H9 (cell line): ENCODE results near the gene GSG1L. TPM values are rescaled to one million over a fixed set of nuclear protein-coding genes. Genes with fewer than 3 reads are reported as not detected.
"Not testable (repeated sequence)": the region's sequence is repeated elsewhere in the genome, so short reads cannot be mapped to it uniquely, and the experiment has no call there.

Experiments
- DNase-seq: peaks from one replicate; pipeline ENCODE4 v3.0.0-alpha.2; 2017
- H2AFZ ChIP-seq: one replicate; pipeline ENCODE4 v1.6.1; 2013; ENCODE audit warnings: mild to moderate bottlenecking, low read length, control low read depth, moderate library complexity
- H2AK5ac ChIP-seq: 2 replicates; pipeline ENCODE4 v1.6.1; 2013; ENCODE audit warnings: low read length, control low read depth, mixed read lengths; ENCODE audit not compliant: insufficient read length
- H2BK120ac ChIP-seq: one replicate; pipeline ENCODE4 v1.6.1; 2013; ENCODE audit warnings: low read depth, mild to moderate bottlenecking, low read length, control low read depth, inconsistent platforms; ENCODE audit not compliant: poor library complexity, severe bottlenecking
- H2BK12ac ChIP-seq: 2 replicates; pipeline ENCODE4 v1.6.1; 2013; ENCODE audit warnings: low read length, control low read depth, mixed read lengths, low read depth; ENCODE audit not compliant: insufficient read length
- H2BK15ac ChIP-seq: 2 replicates; pipeline ENCODE4 v1.6.1; 2013; ENCODE audit warnings: low read depth, low read length, control low read depth
- H2BK20ac ChIP-seq: one replicate; pipeline ENCODE4 v1.6.1; 2013; ENCODE audit warnings: low read depth, mild to moderate bottlenecking, low read length, control low read depth, inconsistent platforms; ENCODE audit not compliant: poor library complexity, severe bottlenecking
- H2BK5ac ChIP-seq: 2 replicates; pipeline ENCODE4 v1.6.1; 2013; ENCODE audit warnings: low read length, control low read depth, mixed read lengths; ENCODE audit not compliant: insufficient read length
- H3K14ac ChIP-seq: 2 replicates; pipeline ENCODE4 v1.6.1; 2013; ENCODE audit warnings: low read length, control low read depth; ENCODE audit not compliant: insufficient read depth
- H3K18ac ChIP-seq: 2 replicates; pipeline ENCODE4 v1.6.1; 2013; ENCODE audit warnings: low read depth, mild to moderate bottlenecking, mixed read lengths, low read length, control low read depth; ENCODE audit not compliant: insufficient read length
- H3K23ac ChIP-seq: 2 replicates; pipeline ENCODE4 v1.6.1; 2013; ENCODE audit warnings: low read length, control low read depth, mixed read lengths, low read depth; ENCODE audit not compliant: insufficient read length
- H3K23me2 ChIP-seq: 2 replicates; pipeline ENCODE4 v1.6.1; 2013; ENCODE audit warnings: low read depth, mild to moderate bottlenecking, mixed read lengths, low read length, control low read depth; ENCODE audit not compliant: insufficient read length, poor library complexity, severe bottlenecking
- H3K27ac ChIP-seq: 2 replicates; pipeline ENCODE4 v1.5.1; 2013; ENCODE audit warnings: low read length, control low read depth, mixed read lengths, low read depth; ENCODE audit not compliant: insufficient read length
- H3K27me3 ChIP-seq: 2 replicates; pipeline ENCODE4 v1.6.1; 2013; ENCODE audit warnings: low read length, control low read depth, inconsistent platforms; ENCODE audit not compliant: insufficient read depth
- H3K4ac ChIP-seq: 2 replicates; pipeline ENCODE4 v1.6.1; 2013; ENCODE audit warnings: low read depth, mild to moderate bottlenecking, control low read depth, inconsistent platforms, low read length, moderate library complexity
- H3K4me1 ChIP-seq: 2 replicates; pipeline ENCODE4 v1.6.1; 2013; ENCODE audit warnings: low read length, control low read depth, inconsistent platforms; ENCODE audit not compliant: insufficient read depth
- H3K4me2 ChIP-seq: 2 replicates; pipeline ENCODE4 v1.6.1; 2013; ENCODE audit warnings: low read length, control low read depth, mixed read lengths; ENCODE audit not compliant: insufficient read length, insufficient read depth
- H3K56ac ChIP-seq: 2 replicates; pipeline ENCODE4 v1.6.1; 2013; ENCODE audit warnings: low read depth, mild to moderate bottlenecking, mixed read lengths, low read length, control low read depth; ENCODE audit not compliant: insufficient read length
- H3K79me1 ChIP-seq: 2 replicates; pipeline ENCODE4 v1.6.1; 2013; ENCODE audit warnings: low read depth, mild to moderate bottlenecking, moderate library complexity, low read length, control low read depth, inconsistent platforms; ENCODE audit not compliant: insufficient read depth, poor library complexity, severe bottlenecking
- H3K79me2 ChIP-seq: 2 replicates; pipeline ENCODE4 v1.6.1; 2013; ENCODE audit warnings: low read length, control low read depth, inconsistent platforms; ENCODE audit not compliant: insufficient read depth
- H3K9ac ChIP-seq: 2 replicates; pipeline ENCODE4 v1.6.1; 2013; ENCODE audit warnings: low read length, control low read depth, mixed read lengths; ENCODE audit not compliant: insufficient read length; ENCODE audit errors: extremely low read depth
- H3K9me3 ChIP-seq: one replicate; pipeline ENCODE4 v1.6.1; 2013; ENCODE audit warnings: low read depth, low read length, inconsistent platforms; ENCODE audit not compliant: control insufficient read depth
- H3T11ph ChIP-seq: one replicate; pipeline ENCODE4 v1.6.1; 2013; ENCODE audit warnings: mild to moderate bottlenecking, low read length, control low read depth, inconsistent platforms
- H4K20me1 ChIP-seq: one replicate; pipeline ENCODE4 v1.6.1; 2013; ENCODE audit not compliant: control insufficient read depth, insufficient read length, insufficient read depth
- H4K5ac ChIP-seq: 2 replicates; pipeline ENCODE4 v1.6.1; 2013; ENCODE audit warnings: low read depth, mild to moderate bottlenecking, mixed read lengths, low read length, control low read depth; ENCODE audit not compliant: insufficient read length
- H4K8ac ChIP-seq: replicated peaks from 2 replicates; pipeline ENCODE4 v1.6.1; 2013; ENCODE audit warnings: low read length, control low read depth, mixed read lengths, low read depth; ENCODE audit not compliant: insufficient read length
- H4K91ac ChIP-seq: 2 replicates; pipeline ENCODE4 v1.6.1; 2013; ENCODE audit warnings: low read depth, mild to moderate bottlenecking, moderate library complexity, mixed read lengths, low read length, control low read depth; ENCODE audit not compliant: insufficient read length
- H3K27ac Mint-ChIP-seq, 3 experiments: 2 replicates in 2 of 3; 3 replicates in 1 of 3; pipeline ENCODE4 v1.8.0; 2020 to 2021; ENCODE audit warnings: mixed read lengths in 3 of 3, mild to moderate bottlenecking in 1 of 3, moderate library complexity in 1 of 3
- H3K27me3 Mint-ChIP-seq: 2 replicates; pipeline ENCODE4 v1.8.0; 2021; ENCODE audit warnings: low read depth, mild to moderate bottlenecking, moderate library complexity, mixed read lengths
- H3K36me3 Mint-ChIP-seq, 3 experiments: 2 replicates in 2 of 3; 3 replicates in 1 of 3; pipeline ENCODE4 v1.8.0; 2020 to 2021; ENCODE audit warnings: low read depth in 3 of 3, mixed read lengths in 3 of 3; ENCODE audit not compliant: insufficient read depth in 1 of 3
- H3K4me1 Mint-ChIP-seq, 2 experiments: 2 replicates each; pipeline ENCODE4 v1.8.0; 2020; ENCODE audit warnings: mixed read lengths in 2 of 2
- H3K4me3 Mint-ChIP-seq, 2 experiments: 2 replicates in 1 of 2; 3 replicates in 1 of 2; pipeline ENCODE4 v1.8.0; 2020 to 2021; ENCODE audit warnings: mild to moderate bottlenecking in 2 of 2, mixed read lengths in 2 of 2, moderate library complexity in 1 of 2
- H3K9me3 Mint-ChIP-seq, 2 experiments: 2 replicates in 1 of 2; 3 replicates in 1 of 2; pipeline ENCODE4 v1.8.0; 2020; ENCODE audit warnings: mild to moderate bottlenecking in 2 of 2, mixed read lengths in 2 of 2, moderate library complexity in 1 of 2
- CTCF ChIP-seq: fragments of 200-600 bp; sonication (generic); conservative IDR thresholded peaks from 3 replicates; pipeline ENCODE4 v1.8.0; 2021; ENCODE audit warnings: antibody characterized with exemption, mild to moderate bottlenecking
- WGBS: extraction: QIAGEN DNeasy Blood & Tissue Kit; methylation state at CpG from one replicate; pipeline ENCODE4 v1.1.7; 2013; ENCODE audit warnings: missing lambda C conversion rate, low lambda C conversion rate, mixed read lengths; ENCODE audit not compliant: insufficient read length; ENCODE audit errors: extremely low coverage; 5-methylcytosine and 5-hydroxymethylcytosine counted together
- total RNA-seq: library from RNA; stranded (reverse); gene quantifications from 2 replicates; pipeline ENCODE4 v1.2.1, GENCODE V29; 2021

The GSG1L gene
- total RNA-seq, 1 experiment from 2014 or later: 0.35 TPM

- H3K79me1 ChIP-seq: no peaks in the 10 kb centered on the region
- H3K4me3 Mint-ChIP-seq: no peak overlapping the region
- no peak overlapping the region for H2BK12ac ChIP-seq
- no peak overlapping the region for H3K27ac Mint-ChIP-seq
- no peak overlapping the region for H3K4ac ChIP-seq
- H3K56ac ChIP-seq: no peak overlapping the region
- H3T11ph ChIP-seq: no peak overlapping the region
- H2BK15ac ChIP-seq: no peak overlapping the region
- no CpG with 5 or more reads among the region's 11 CpGs for WGBS
- no peaks in the 10 kb centered on the region for H3K9me3 ChIP-seq
- H3K79me2 ChIP-seq: no peaks in the 10 kb centered on the region
- no peaks in the 10 kb centered on the region for H4K20me1 ChIP-seq
- H3K36me3 Mint-ChIP-seq: no peaks in the 10 kb centered on the region
- H3K4me1 ChIP-seq: no peaks in the 10 kb centered on the region
- no peak for DNase-seq
- no peaks in the 10 kb centered on the region for H3K27me3 ChIP-seq
- no peaks in the 10 kb centered on the region for H3K4me1 Mint-ChIP-seq
- H2BK5ac ChIP-seq: no peak overlapping the region
- H3K4me2 ChIP-seq: no peak overlapping the region
- peaks cover 57% of the 10 kb centered on the region for H3K27me3 Mint-ChIP-seq
- H4K5ac ChIP-seq: no peak overlapping the region
- no peak overlapping the region for H2BK20ac ChIP-seq
- H2AK5ac ChIP-seq: no peak overlapping the region
- H3K9me3 Mint-ChIP-seq: peaks cover 0 to 6% of the 10 kb centered on the region in 2 experiments; a peak in 1 of 5 replicates
- no peak overlapping the region for H4K91ac ChIP-seq
- H3K27ac ChIP-seq: no peak overlapping the region
- H4K8ac ChIP-seq: no peak overlapping the region
- H2AFZ ChIP-seq: no peak overlapping the region
- no peak; the same call in 2 of the 3 replicates for TF ChIP-seq CTCF
- H3K23ac ChIP-seq: no peak overlapping the region
- H3K9ac ChIP-seq: no peak overlapping the region
- no peak overlapping the region for H2BK120ac ChIP-seq
- H3K23me2 ChIP-seq: no peaks in the 10 kb centered on the region
- H3K14ac ChIP-seq: no peak overlapping the region
- H3K18ac ChIP-seq: no peak overlapping the region
Observed at GRCh38 chr16:27980076-27980775, 83.3 kb downstream of the GSG1L start.

- H3K4me3 Mint-ChIP-seq, H2BK120ac ChIP-seq, H2BK20ac ChIP-seq, H3K27ac ChIP-seq, H4K20me1 ChIP-seq, H4K5ac ChIP-seq, H3K27ac Mint-ChIP-seq, H3K4me1 Mint-ChIP-seq, H3T11ph ChIP-seq, H3K36me3 Mint-ChIP-seq, DNase-seq, H3K27me3 ChIP-seq, H3K4me2 ChIP-seq, H3K9ac ChIP-seq, H2AK5ac ChIP-seq, H3K23ac ChIP-seq, H2BK12ac ChIP-seq, H3K4me1 ChIP-seq, H3K56ac ChIP-seq, H3K9me3 ChIP-seq, H2BK5ac ChIP-seq, H2AFZ ChIP-seq, H3K18ac ChIP-seq, H3K79me1 ChIP-seq, H3K4ac ChIP-seq, H3K9me3 Mint-ChIP-seq, H3K14ac ChIP-seq, H4K8ac ChIP-seq, H3K23me2 ChIP-seq, H2BK15ac ChIP-seq, H4K91ac ChIP-seq, H3K79me2 ChIP-seq: not testable (repeated sequence)
- 90% methylated on average over 1 of the region's 3 CpGs for WGBS
- H3K27me3 Mint-ChIP-seq: peaks cover 57% of the 10 kb centered on the region
Observed at GRCh38 chr16:27979668-27980067, 83.8 kb downstream of the GSG1L start.
